HL-60 (cell line): ENCODE measurements around the gene OR6P1.

Experiments
- DNase-seq, 2 experiments: peaks; one replicate each; pipeline ENCODE4 v3.0.0-alpha.2; 2010 to 2020; ENCODE audit warnings: low read depth in 1 of 2, low spot score in 1 of 2
- H3K27ac ChIP-seq: fragments of 250-450 bp; sonication (Bioruptor Pico); replicated peaks from 2 replicates; pipeline ENCODE4 v1.5.1; 2020; ENCODE audit warnings: mild to moderate bottlenecking, moderate library complexity
- H3K27me3 ChIP-seq: fragments of 250-450 bp; sonication (Bioruptor Pico); 2 replicates; pipeline ENCODE4 v1.5.1; 2021; ENCODE audit warnings: mild to moderate bottlenecking, moderate library complexity; ENCODE audit not compliant: insufficient read depth, poor library complexity, severe bottlenecking
- H3K4me3 ChIP-seq: replicated peaks from 2 replicates; pipeline ENCODE4 v1.5.1; 2011; ENCODE audit warnings: mild to moderate bottlenecking, control low read depth, low read length; ENCODE audit not compliant: insufficient read depth
- CTCF ChIP-seq: IDR thresholded peaks from one replicate; pipeline ENCODE4 v1.5.1; 2011; ENCODE audit warnings: low read length, control low read depth, inconsistent platforms; ENCODE audit not compliant: insufficient read depth
- GABPA ChIP-seq: IDR thresholded peaks from 2 replicates; pipeline ENCODE4 v1.6.1; 2012; ENCODE audit warnings: low read depth
- POLR2AphosphoS5 ChIP-seq: IDR thresholded peaks from 2 replicates; pipeline ENCODE4 v1.6.1; 2012; ENCODE audit warnings: low read depth
- SPI1 ChIP-seq: IDR thresholded peaks from 2 replicates; pipeline ENCODE4 v1.6.1; 2012; ENCODE audit warnings: low read depth, mild to moderate bottlenecking, borderline replicate concordance
- TF ChIP-seq, protein P1 (sequence below): IDR thresholded peaks from 2 replicates; pipeline ENCODE4 v1.6.1; 2012; ENCODE audit warnings: low read depth; ENCODE audit not compliant: insufficient replicate concordance

OR6P1 gene

GRCh38 chr1:158521666-158522058, 48.7 kb downstream of the OR6P1 start:
- H3K27me3 ChIP-seq: no peaks in the 10 kb centered on the region
- H3K4me3 ChIP-seq: no peak overlapping the region
- H3K27ac ChIP-seq: no peak overlapping the region
- TF ChIP-seq GABPA: no peak
- TF ChIP-seq CTCF: no peak
- TF ChIP-seq, protein P1, sequence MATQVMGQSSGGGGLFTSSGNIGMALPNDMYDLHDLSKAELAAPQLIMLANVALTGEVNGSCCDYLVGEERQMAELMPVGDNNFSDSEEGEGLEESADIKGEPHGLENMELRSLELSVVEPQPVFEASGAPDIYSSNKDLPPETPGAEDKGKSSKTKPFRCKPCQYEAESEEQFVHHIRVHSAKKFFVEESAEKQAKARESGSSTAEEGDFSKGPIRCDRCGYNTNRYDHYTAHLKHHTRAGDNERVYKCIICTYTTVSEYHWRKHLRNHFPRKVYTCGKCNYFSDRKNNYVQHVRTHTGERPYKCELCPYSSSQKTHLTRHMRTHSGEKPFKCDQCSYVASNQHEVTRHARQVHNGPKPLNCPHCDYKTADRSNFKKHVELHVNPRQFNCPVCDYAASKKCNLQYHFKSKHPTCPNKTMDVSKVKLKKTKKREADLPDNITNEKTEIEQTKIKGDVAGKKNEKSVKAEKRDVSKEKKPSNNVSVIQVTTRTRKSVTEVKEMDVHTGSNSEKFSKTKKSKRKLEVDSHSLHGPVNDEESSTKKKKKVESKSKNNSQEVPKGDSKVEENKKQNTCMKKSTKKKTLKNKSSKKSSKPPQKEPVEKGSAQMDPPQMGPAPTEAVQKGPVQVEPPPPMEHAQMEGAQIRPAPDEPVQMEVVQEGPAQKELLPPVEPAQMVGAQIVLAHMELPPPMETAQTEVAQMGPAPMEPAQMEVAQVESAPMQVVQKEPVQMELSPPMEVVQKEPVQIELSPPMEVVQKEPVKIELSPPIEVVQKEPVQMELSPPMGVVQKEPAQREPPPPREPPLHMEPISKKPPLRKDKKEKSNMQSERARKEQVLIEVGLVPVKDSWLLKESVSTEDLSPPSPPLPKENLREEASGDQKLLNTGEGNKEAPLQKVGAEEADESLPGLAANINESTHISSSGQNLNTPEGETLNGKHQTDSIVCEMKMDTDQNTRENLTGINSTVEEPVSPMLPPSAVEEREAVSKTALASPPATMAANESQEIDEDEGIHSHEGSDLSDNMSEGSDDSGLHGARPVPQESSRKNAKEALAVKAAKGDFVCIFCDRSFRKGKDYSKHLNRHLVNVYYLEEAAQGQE: no peak
- no peak for TF ChIP-seq POLR2AphosphoS5
- TF ChIP-seq SPI1: no peak
- DNase-seq: no peak

GRCh38 chr1:158520955-158521665, 49.3 kb downstream of the OR6P1 start:
- no peak overlapping the region for H3K27ac ChIP-seq
- no peak for TF ChIP-seq SPI1
- TF ChIP-seq, protein P1: no peak
- no peak for TF ChIP-seq GABPA
- no peak for TF ChIP-seq CTCF
- no peak for TF ChIP-seq POLR2AphosphoS5
- no peak for DNase-seq
- no peaks in the 10 kb centered on the region for H3K27me3 ChIP-seq
- H3K4me3 ChIP-seq: no peak overlapping the region

DNA sequence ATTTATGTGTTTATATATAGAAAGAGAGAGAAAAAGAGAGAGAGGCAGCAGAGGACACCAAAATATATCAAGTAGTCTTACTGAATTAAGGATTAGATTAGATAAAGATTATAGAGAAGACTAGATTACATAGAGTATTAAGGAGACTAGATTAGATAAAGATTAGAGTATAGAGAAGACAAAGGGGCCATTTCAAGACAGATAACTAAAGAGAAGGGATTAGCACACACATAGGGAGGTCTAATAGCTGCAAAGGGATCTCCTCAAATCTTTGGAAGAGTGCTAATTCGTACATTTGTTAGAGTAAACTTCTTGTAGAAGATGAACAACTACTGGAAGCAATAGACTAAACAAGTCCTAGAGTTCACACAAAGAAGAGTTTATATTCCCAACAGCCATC, 50.4 kb downstream of the OR6P1 start:
- no peak overlapping the region for H3K4me3 ChIP-seq
- H3K27ac ChIP-seq: no peak overlapping the region
- TF ChIP-seq POLR2AphosphoS5 (no peak), GABPA (no peak), SPI1 (no peak), CTCF (no peak)
- TF ChIP-seq, protein P1: no peak
- H3K27me3 ChIP-seq: no peaks in the 10 kb centered on the region
- DNase-seq: no peak
